Vagina (tissue), 2 donors: ENCODE data around the gene TOB1.

ENCODE experiments used
- POLR2A ChIP-seq, 2 donors: fragments of 450-650 bp; IDR thresholded peaks; one replicate each; pipeline ENCODE4 v1.6.1; 2017; ENCODE audit warnings: antibody characterized with exemption in 2 of 2, mild to moderate bottlenecking in 2 of 2, moderate library complexity in 2 of 2
- POLR2AphosphoS5 ChIP-seq, 2 donors: sonication (generic); formaldehyde crosslinking; IDR thresholded peaks; one replicate each; pipeline ENCODE4 v1.9.0; 2017; ENCODE audit warnings: antibody characterized with exemption in 2 of 2, mild to moderate bottlenecking in 2 of 2, low read depth in 1 of 2; ENCODE audit not compliant: insufficient read depth in 1 of 2
- TF ChIP-seq, protein P1 (sequence below), 3 experiments: fragments of 450-650 bp in 2 of 3; fragments of 200-600 bp in 1 of 3; sonication (generic) in 1 of 3; IDR thresholded peaks; one replicate each; pipeline ENCODE4 v1.5.1; 2017 to 2019; ENCODE audit warnings: antibody characterized with exemption in 3 of 3, mild to moderate bottlenecking in 2 of 3, moderate library complexity in 2 of 3

DNA sequence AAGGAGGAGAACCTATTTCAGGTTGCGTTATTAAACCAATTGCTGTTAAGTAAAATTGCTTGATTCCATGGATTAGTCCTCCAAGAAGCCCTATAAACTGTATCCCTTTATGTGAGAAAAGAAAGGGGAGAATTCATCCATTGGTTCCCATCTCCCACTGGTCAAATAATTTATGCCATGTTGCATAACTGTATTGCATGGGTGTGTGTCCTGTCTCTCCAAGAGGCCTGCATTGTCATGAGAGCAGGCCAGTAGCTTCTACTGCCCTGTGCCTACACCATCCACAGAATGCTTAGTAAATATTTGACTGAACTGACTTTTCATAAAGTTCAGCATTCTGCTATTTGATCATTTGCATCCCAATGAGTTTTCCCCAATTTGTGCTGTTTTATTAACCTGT, 11.7 kb upstream of the TOB1 start:
- TF ChIP-seq, protein P1, sequence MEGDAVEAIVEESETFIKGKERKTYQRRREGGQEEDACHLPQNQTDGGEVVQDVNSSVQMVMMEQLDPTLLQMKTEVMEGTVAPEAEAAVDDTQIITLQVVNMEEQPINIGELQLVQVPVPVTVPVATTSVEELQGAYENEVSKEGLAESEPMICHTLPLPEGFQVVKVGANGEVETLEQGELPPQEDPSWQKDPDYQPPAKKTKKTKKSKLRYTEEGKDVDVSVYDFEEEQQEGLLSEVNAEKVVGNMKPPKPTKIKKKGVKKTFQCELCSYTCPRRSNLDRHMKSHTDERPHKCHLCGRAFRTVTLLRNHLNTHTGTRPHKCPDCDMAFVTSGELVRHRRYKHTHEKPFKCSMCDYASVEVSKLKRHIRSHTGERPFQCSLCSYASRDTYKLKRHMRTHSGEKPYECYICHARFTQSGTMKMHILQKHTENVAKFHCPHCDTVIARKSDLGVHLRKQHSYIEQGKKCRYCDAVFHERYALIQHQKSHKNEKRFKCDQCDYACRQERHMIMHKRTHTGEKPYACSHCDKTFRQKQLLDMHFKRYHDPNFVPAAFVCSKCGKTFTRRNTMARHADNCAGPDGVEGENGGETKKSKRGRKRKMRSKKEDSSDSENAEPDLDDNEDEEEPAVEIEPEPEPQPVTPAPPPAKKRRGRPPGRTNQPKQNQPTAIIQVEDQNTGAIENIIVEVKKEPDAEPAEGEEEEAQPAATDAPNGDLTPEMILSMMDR (IDR thresholded peaks at IDR 0.05), result no peak
- TF ChIP-seq POLR2AphosphoS5 (IDR thresholded peaks at IDR 0.05; ENCODE audit: insufficient read depth in 1 of 2, low read depth in 1 of 2), result no peak
- no peak for TF ChIP-seq POLR2A (IDR thresholded peaks at IDR 0.05)
